Measurements from ENCODE around the gene PTPN11. TPM values are rescaled to one million over a fixed set of nuclear protein-coding genes. Genes with fewer than 3 reads are reported as not detected.

The PTPN11 gene
- total and polyA plus RNA-seq, 2 donors (not counting 1 experiment from before 2014, with no cell fraction given) = 126 to 129 TPM

- no peaks in the 10 kb centered on the region for H3K79me2 ChIP-seq (ENCODE audit: control insufficient read depth, insufficient read depth, low read length)
- no peak overlapping the region for H3K4me2 ChIP-seq (ENCODE audit: extremely low read depth, insufficient read depth, low read length)
- no peaks in the 10 kb centered on the region for H3K36me3 ChIP-seq (ENCODE audit: control insufficient read depth, insufficient read depth, low read length)
- H3K9ac ChIP-seq (ENCODE audit: insufficient read depth, low read length) = no peak overlapping the region
- no peak for DNase-seq (ENCODE audit: low read depth in 2 of 2)
- no peak overlapping the region for H2AFZ ChIP-seq (ENCODE audit: low read length)
- no peak overlapping the region for H3K27ac ChIP-seq (ENCODE audit: insufficient read depth, low read length)
- H3K4me1 ChIP-seq (ENCODE audit: control insufficient read depth, extremely low read depth, insufficient read depth, low read length) = no peaks in the 10 kb centered on the region
- TF ChIP-seq CTCF (conservative IDR thresholded peaks at IDR 0.05 in 1 of 2, IDR thresholded peaks at IDR 0.05 in 1 of 2; ENCODE audit: low read depth in 1 of 2, low read length in 2 of 2) (no peak), EZH2 (IDR thresholded peaks at IDR 0.05; ENCODE audit: low read length, missing control alignments) (no peak)
- H3K27me3 ChIP-seq (ENCODE audit: control insufficient read depth, insufficient read depth, low read length) = no peaks in the 10 kb centered on the region
- H3K4me3 ChIP-seq (replicated peaks in 1 of 4; ENCODE audit: control extremely low read depth in 1 of 4, insufficient read depth in 1 of 4, low read depth in 3 of 4, low read length in 4 of 4) = no peak overlapping the region
- H3K9me3 ChIP-seq (ENCODE audit: control insufficient read depth, insufficient read depth, low read depth, low read length) = no peaks in the 10 kb centered on the region
- no peaks in the 10 kb centered on the region for H4K20me1 ChIP-seq (ENCODE audit: control insufficient read depth, extremely low read depth, insufficient read depth, low read length)
Observed at GRCh38 chr12:112468046-112468445, 49.3 kb downstream of the PTPN11 start.

DNA sequence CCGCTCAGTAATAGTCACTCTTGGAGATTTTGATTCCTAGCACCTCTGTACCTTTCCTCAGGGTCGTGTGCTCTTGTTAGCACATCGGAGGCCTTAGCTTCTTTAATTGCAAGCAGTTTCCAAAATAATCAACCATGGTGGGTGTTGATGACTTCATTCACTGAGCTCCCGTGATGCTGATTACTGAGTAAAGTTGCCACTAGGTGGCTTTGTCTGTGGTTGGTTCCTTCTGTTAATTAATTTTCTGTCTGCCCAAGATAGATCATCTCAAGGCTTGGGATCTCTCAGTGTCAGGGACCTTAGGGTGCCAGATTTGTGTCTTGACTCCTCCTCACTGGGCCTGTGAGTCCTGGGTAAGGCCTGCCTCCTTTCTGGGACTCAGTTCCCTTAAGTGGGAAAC lies 54.3 kb downstream of the PTPN11 start:
- Histone ChIP-seq H3K9ac (ENCODE audit: insufficient read depth, low read length) (no peak overlapping the region), H3K4me1 (ENCODE audit: control insufficient read depth, extremely low read depth, insufficient read depth, low read length) (no peaks in the 10 kb centered on the region), H3K36me3 (ENCODE audit: control insufficient read depth, insufficient read depth, low read length) (peaks cover 5% of the 10 kb centered on the region), H4K20me1 (ENCODE audit: control insufficient read depth, extremely low read depth, insufficient read depth, low read length) (no peaks in the 10 kb centered on the region), H3K4me3 (replicated peaks in 1 of 4; ENCODE audit: control extremely low read depth in 1 of 4, insufficient read depth in 1 of 4, low read depth in 3 of 4, low read length in 4 of 4) (no peak overlapping the region), H3K27me3 (ENCODE audit: control insufficient read depth, insufficient read depth, low read length) (no peaks in the 10 kb centered on the region), H3K4me2 (ENCODE audit: extremely low read depth, insufficient read depth, low read length) (no peak overlapping the region), H3K79me2 (ENCODE audit: control insufficient read depth, insufficient read depth, low read length) (no peaks in the 10 kb centered on the region), H3K9me3 (ENCODE audit: control insufficient read depth, insufficient read depth, low read depth, low read length) (no peaks in the 10 kb centered on the region), H3K27ac (ENCODE audit: insufficient read depth, low read length) (no peak overlapping the region), H2AFZ (ENCODE audit: low read length) (no peak overlapping the region)
- TF ChIP-seq CTCF (conservative IDR thresholded peaks at IDR 0.05 in 1 of 2, IDR thresholded peaks at IDR 0.05 in 1 of 2; ENCODE audit: low read depth in 1 of 2, low read length in 2 of 2) (no peak), EZH2 (IDR thresholded peaks at IDR 0.05; ENCODE audit: low read length, missing control alignments) (no peak)
- no peak for DNase-seq (ENCODE audit: low read depth in 2 of 2)

- DNase-seq (ENCODE audit: low read depth in 2 of 2) = no peak
- Histone ChIP-seq H3K79me2 (ENCODE audit: control insufficient read depth, insufficient read depth, low read length) (no peaks in the 10 kb centered on the region), H3K4me1 (ENCODE audit: control insufficient read depth, extremely low read depth, insufficient read depth, low read length) (no peaks in the 10 kb centered on the region), H3K27me3 (ENCODE audit: control insufficient read depth, insufficient read depth, low read length) (no peaks in the 10 kb centered on the region), H3K27ac (ENCODE audit: insufficient read depth, low read length) (no peak overlapping the region), H3K9me3 (ENCODE audit: control insufficient read depth, insufficient read depth, low read depth, low read length) (no peaks in the 10 kb centered on the region), H3K9ac (ENCODE audit: insufficient read depth, low read length) (no peak overlapping the region), H3K36me3 (ENCODE audit: control insufficient read depth, insufficient read depth, low read length) (peaks cover 6% of the 10 kb centered on the region), H3K4me3 (replicated peaks in 1 of 4; ENCODE audit: control extremely low read depth in 1 of 4, insufficient read depth in 1 of 4, low read depth in 3 of 4, low read length in 4 of 4) (no peak overlapping the region), H4K20me1 (ENCODE audit: control insufficient read depth, extremely low read depth, insufficient read depth, low read length) (no peaks in the 10 kb centered on the region), H2AFZ (ENCODE audit: low read length) (no peak overlapping the region), H3K4me2 (ENCODE audit: extremely low read depth, insufficient read depth, low read length) (no peak overlapping the region)
- no peak for TF ChIP-seq EZH2 (IDR thresholded peaks at IDR 0.05; ENCODE audit: low read length, missing control alignments)
- no peak for TF ChIP-seq CTCF (conservative IDR thresholded peaks at IDR 0.05 in 1 of 2, IDR thresholded peaks at IDR 0.05 in 1 of 2; ENCODE audit: low read depth in 1 of 2, low read length in 2 of 2)
Observed at GRCh38 chr12:112479413-112479812, 60.7 kb downstream of the PTPN11 start.

Measured in fibroblast of lung (primary cell).